GM20000 (cell line): Measurements from ENCODE around the gene WDR44.

Source experiments
- DNase-seq: peaks from one replicate; pipeline ENCODE4 v3.0.0; 2012; ENCODE audit warnings: low spot score
- TF ChIP-seq, protein P1 (sequence below): IDR thresholded peaks from 2 replicates; pipeline ENCODE4 v1.5.1; 2012; ENCODE audit warnings: mild to moderate bottlenecking, control low read depth; ENCODE audit errors: extremely low read depth, missing control alignments

Gene WDR44

DNA sequence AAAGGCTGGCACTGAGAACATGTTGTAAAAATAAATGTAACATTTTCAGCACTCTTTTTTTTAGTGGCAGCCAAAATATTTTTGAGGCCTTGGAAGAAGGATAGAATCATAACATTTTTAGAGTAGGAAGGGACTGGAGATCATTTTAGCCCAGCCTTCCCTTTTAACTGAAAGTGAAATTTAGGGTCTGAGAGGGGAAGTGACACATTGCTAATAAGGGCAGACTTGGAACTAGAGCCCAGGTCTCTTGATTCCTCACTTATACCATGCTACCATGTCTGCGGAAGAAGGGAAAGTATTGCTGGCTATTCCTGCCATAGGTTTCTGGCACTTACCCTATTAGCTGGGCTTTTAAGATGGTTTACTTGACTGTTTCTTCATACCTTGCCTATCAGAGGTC lies 4.8 kb downstream of the WDR44 start:
- no peak for DNase-seq
- TF ChIP-seq, protein P1, sequence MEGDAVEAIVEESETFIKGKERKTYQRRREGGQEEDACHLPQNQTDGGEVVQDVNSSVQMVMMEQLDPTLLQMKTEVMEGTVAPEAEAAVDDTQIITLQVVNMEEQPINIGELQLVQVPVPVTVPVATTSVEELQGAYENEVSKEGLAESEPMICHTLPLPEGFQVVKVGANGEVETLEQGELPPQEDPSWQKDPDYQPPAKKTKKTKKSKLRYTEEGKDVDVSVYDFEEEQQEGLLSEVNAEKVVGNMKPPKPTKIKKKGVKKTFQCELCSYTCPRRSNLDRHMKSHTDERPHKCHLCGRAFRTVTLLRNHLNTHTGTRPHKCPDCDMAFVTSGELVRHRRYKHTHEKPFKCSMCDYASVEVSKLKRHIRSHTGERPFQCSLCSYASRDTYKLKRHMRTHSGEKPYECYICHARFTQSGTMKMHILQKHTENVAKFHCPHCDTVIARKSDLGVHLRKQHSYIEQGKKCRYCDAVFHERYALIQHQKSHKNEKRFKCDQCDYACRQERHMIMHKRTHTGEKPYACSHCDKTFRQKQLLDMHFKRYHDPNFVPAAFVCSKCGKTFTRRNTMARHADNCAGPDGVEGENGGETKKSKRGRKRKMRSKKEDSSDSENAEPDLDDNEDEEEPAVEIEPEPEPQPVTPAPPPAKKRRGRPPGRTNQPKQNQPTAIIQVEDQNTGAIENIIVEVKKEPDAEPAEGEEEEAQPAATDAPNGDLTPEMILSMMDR, result no peak

DNA sequence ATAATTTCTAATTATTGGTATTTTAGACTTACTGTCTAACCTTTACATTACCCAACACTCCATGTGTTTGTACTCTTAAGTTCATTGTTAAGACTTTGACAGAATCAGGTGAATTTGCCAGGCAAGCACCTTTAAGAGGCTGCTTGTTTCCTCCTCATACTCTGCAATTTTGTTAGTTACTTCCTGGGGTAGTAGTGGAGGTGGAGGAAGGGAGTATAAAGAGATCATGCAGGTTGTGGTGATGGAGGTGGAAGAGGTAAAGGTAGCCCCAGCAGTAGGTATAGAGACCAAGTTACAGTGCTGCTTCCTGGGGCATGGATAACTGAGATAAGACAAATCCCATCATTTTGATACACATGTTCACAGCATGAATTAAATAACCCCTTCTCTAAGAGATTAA lies 6.7 kb downstream of the WDR44 start:
- TF ChIP-seq, protein P1, result no peak
- DNase-seq, result no peak

DNA sequence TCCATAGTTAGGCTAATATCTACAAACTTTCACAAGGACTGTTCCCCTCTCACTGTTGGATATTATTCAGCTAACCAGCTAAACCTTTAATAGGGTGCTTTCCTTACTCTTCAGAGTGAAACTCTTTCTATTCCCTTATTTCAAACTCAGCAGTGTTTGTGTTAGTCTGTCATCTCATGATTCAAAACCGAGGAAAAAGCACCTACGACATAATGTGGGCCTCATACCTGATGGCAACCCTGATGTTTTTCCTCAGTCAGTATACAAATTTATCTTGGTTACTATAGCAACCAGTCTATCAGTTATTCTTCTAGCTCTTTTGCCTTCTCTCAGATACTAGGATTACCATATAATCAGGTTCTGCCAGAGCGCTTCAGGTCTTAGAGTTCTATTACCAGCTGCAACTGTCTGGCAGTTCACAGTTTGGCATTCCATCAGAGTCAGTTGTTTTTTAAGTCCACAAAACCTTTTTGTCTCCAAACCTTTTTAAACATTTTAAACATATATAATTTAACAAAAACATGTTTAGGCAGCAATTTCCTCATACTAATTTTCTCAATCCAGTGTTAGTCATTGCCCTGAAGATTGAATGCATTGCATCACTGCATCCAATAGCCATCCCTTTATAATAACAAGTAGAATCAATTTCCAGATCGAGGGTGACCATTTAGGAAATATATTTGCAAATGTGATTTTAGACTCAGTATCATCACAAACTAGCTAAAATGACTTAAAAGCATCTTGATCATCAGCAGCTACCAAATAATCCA lies 7.4 kb downstream of the WDR44 start:
- TF ChIP-seq, protein P1, result no peak
- DNase-seq, result no peak

DNA sequence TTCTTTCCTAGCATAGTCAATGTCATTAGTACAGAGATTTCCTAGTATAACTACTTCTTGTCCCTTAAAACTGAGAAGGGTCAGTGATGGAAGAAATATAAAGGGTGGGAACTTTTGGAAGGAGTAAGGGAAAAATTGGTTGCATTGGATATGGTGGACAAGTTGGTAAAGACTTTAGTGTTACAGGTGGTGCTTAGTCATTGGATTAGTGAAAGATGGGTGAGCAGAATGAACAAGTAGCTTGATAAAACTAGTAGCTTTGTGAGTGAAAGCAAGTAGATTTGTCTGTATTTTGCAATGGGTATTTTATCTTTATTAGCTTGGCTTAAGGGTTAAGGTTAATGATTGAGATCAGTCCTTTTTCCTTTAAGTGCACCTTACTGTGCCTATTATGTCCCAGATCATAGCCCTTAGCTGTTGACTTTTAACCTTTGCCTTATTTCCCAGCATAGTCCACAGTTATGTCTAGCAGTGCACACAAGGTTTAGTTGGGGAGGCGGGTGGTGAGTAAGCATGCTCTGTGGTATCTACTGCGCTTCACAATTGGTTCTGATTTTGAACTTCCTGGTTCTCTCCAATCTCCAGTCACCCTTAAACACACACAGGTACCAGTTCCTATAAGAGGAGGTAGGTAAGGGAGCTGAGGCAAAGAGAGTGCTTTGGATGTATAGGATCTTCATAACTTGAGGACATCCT lies 9.5 kb downstream of the WDR44 start:
- DNase-seq, result no peak

DNA sequence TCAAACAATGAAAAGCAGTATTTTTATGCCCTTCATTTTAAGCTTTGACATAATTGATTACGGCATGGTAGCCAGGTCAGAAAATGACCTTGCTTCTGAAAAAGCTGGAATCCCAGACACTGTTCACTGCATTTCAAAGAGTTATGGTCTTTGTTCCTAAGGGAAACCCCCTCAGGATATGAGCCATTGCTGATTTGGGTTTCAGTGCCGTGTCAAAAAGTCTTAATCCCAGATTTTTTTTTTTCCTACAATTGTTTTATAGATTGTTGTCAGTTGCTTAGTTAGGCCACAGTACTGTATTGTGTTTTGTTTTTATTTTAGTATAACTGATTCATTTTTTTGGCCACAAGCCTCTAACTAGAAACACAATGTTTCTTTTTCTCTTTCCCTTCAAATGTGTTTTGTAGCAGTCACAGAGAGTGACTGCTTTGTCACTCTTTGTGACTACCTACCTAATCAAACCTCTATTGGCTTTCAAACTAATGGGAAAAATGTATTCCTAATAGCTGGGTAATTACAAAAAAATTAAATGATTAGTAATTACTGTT lies 10.3 kb downstream of the WDR44 start:
- DNase-seq, result no peak
- TF ChIP-seq, protein P1, result no peak

More for the DNA sequence above, 9.5 kb downstream of the WDR44 start:
- TF ChIP-seq, protein P1, result no peak

DNA sequence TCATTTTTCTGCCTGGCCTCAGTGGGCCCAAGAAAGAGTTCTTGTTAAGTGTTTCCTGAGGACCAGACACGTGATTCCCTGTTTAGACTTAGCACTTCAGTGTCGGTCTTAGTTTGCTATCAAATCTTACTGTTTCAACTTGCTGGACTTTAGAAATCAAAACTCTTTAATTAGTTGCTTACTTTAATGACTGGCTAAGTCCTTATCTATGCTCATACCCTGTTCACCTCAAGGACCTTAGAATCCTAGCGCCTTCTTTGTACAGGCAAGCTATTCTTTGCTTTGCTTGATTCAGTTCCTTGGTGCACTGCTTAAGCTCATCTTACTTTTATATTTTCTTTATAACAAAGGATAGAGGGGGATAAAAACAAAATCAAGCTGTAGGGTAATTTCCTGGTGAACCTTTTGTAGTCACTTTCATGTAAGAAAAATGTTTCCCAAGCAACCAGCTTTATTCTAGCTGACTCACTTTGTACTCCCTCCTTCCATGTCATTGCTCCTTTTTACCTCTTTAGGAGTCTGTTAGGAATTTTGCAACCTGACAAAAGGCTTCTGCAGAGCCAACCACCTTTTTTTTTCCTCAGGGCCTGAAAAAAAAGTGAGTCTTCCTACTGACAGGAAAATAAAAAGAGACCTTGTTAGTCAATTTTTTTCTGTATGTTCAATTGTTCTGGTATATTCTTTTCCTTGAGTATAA lies 14.7 kb downstream of the WDR44 start:
- DNase-seq, result no peak
- TF ChIP-seq, protein P1, result no peak
